GM12878 (cell line): Measurements from ENCODE around the gene VPS33B.

Experiments used
- BACH1 ChIP-seq: fragments of 450-650 bp; IDR thresholded peaks from 2 replicates; pipeline ENCODE4 v1.6.1; 2017; ENCODE audit warnings: mild to moderate bottlenecking, borderline replicate concordance
- CBX5 ChIP-seq: sonication (generic); IDR thresholded peaks from 2 replicates; pipeline ENCODE4 v1.6.1; 2016; ENCODE audit warnings: low read depth, moderate library complexity, mild to moderate bottlenecking, inconsistent platforms
- EP300 ChIP-seq, 2 experiments: fragments of 150-350 bp in 1 of 2; IDR thresholded peaks; 2 replicates each; pipeline ENCODE4 v1.6.1; 2011 to 2012; ENCODE audit warnings: low read depth in 2 of 2, low read length in 2 of 2, borderline replicate concordance in 1 of 2, improper control_type of control experiment in 1 of 2, inconsistent platforms in 1 of 2; ENCODE audit not compliant: control insufficient read depth in 1 of 2
- EZH2 ChIP-seq: IDR thresholded peaks from 2 replicates; pipeline ENCODE4 v1.6.1; 2012; ENCODE audit warnings: low read depth, mild to moderate bottlenecking, control low read depth, inconsistent platforms, low read length, borderline replicate concordance; ENCODE audit not compliant: control insufficient read depth
- FOXK2 ChIP-seq: fragments of 450-650 bp; IDR thresholded peaks from 2 replicates; pipeline ENCODE4 v1.6.1; 2017; ENCODE audit warnings: mild to moderate bottlenecking, moderate library complexity
- IKZF1 ChIP-seq: fragments of 450-650 bp; conservative IDR thresholded peaks from 2 replicates; pipeline ENCODE4 v1.6.1; 2017; ENCODE audit warnings: antibody characterized with exemption, mild to moderate bottlenecking
- MYC ChIP-seq: IDR thresholded peaks from 2 replicates; pipeline ENCODE4 v1.6.1; 2011; ENCODE audit warnings: mild to moderate bottlenecking, low read length, moderate library complexity, inconsistent platforms; ENCODE audit not compliant: insufficient read depth, insufficient replicate concordance, insufficient read length, severe bottlenecking
- POLR2A ChIP-seq: IDR thresholded peaks from 2 replicates; pipeline ENCODE4 v1.6.1; 2011; ENCODE audit warnings: low read depth, mild to moderate bottlenecking, low read length
- RAD21 ChIP-seq: IDR thresholded peaks from 2 replicates; pipeline ENCODE4 v1.6.1; 2011; ENCODE audit warnings: mild to moderate bottlenecking, low read depth, low read length, moderate library complexity; ENCODE audit not compliant: insufficient read depth
- SMAD5 ChIP-seq: IDR thresholded peaks from 2 replicates; pipeline ENCODE4 v1.6.1; 2016; ENCODE audit warnings: antibody characterized with exemption, low read depth
- SPI1 ChIP-seq: IDR thresholded peaks from 2 replicates; pipeline ENCODE4 v1.6.1; 2011; ENCODE audit warnings: low read depth, mild to moderate bottlenecking, low read length, moderate library complexity, borderline replicate concordance; ENCODE audit not compliant: insufficient read depth
- SRF ChIP-seq, 2 experiments: IDR thresholded peaks; 2 replicates each; pipeline ENCODE4 v1.6.1; 2011; ENCODE audit warnings: low read depth in 2 of 2, low read length in 2 of 2, mild to moderate bottlenecking in 1 of 2, moderate library complexity in 1 of 2
- TF ChIP-seq, protein P1 (sequence below), 3 experiments: IDR thresholded peaks in 2 of 3; conservative IDR thresholded peaks in 1 of 3; 2 replicates each; pipeline ENCODE4 v1.5.1; 2011; ENCODE audit warnings: low read depth in 3 of 3, low read length in 3 of 3, mild to moderate bottlenecking in 3 of 3, control low read depth in 2 of 3, moderate library complexity in 2 of 3, inconsistent platforms in 1 of 3, mixed read lengths in 1 of 3; ENCODE audit not compliant: control insufficient read depth in 2 of 3, insufficient read depth in 1 of 3; ENCODE audit errors: extremely low read depth in 1 of 3

DNA sequence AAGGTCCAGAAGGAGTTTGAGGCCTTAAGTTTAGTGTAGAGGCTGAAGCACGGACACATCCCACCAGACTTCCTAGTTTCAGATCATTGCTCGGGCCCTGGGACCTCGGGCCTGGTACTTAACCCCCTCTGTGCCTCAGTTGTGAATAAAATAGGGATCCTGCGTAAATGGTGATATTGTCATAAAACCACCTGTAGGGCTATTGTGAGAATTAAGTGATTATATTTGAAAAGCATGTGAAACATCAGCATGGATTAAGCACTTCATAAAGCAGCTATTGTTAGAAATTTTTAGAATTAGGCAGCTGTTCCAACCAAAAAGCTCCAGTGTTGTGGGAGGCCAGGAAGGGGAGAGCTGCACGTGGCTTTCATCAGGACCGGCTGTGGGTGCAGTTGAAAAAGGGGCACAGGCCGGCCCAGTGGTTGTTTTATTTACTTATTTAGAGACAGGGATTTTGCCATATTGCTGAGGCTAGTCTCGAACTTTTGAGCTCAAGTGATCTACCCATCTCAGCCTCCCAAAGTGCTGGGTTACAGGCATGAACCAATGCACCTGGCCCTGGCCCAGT lies 63.3 kb downstream of the VPS33B start:
- no peak for TF ChIP-seq POLR2A
- TF ChIP-seq EZH2 = no peak
- TF ChIP-seq SPI1 = no peak
- TF ChIP-seq, protein P1, sequence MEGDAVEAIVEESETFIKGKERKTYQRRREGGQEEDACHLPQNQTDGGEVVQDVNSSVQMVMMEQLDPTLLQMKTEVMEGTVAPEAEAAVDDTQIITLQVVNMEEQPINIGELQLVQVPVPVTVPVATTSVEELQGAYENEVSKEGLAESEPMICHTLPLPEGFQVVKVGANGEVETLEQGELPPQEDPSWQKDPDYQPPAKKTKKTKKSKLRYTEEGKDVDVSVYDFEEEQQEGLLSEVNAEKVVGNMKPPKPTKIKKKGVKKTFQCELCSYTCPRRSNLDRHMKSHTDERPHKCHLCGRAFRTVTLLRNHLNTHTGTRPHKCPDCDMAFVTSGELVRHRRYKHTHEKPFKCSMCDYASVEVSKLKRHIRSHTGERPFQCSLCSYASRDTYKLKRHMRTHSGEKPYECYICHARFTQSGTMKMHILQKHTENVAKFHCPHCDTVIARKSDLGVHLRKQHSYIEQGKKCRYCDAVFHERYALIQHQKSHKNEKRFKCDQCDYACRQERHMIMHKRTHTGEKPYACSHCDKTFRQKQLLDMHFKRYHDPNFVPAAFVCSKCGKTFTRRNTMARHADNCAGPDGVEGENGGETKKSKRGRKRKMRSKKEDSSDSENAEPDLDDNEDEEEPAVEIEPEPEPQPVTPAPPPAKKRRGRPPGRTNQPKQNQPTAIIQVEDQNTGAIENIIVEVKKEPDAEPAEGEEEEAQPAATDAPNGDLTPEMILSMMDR (IDR thresholded peaks at IDR 0.05 in 2 of 3, conservative IDR thresholded peaks at IDR 0.05 in 1 of 3; ENCODE audit: control insufficient read depth in 2 of 3, extremely low read depth in 1 of 3, insufficient read depth in 1 of 3, low read depth in 3 of 3, low read length in 3 of 3) = no peak
- no peak for TF ChIP-seq SMAD5
- no peak for TF ChIP-seq RAD21
- TF ChIP-seq EP300 (IDR thresholded peaks at IDR 0.05; ENCODE audit: borderline replicate concordance in 1 of 2, control insufficient read depth in 1 of 2, low read depth in 2 of 2, low read length in 2 of 2) = no peak
- TF ChIP-seq MYC = no peak
- TF ChIP-seq CBX5 = no peak
- TF ChIP-seq FOXK2 = no peak
- no peak for TF ChIP-seq SRF (IDR thresholded peaks at IDR 0.05; ENCODE audit: low read depth in 2 of 2, low read length in 2 of 2)
- no peak for TF ChIP-seq IKZF1
- no peak for TF ChIP-seq BACH1
